ENCODE results near the gene MYRIP.

GRCh38 chr3:40044487-40044886 is 235.1 kb downstream of the MYRIP start:
- no peak for TF ChIP-seq CTCF (IDR thresholded peaks at IDR 0.05; ENCODE audit: low read depth, low read length)
- TF ChIP-seq POLR2A (IDR thresholded peaks at IDR 0.05; ENCODE audit: extremely low read depth, insufficient read length), result no peak
- no peak for TF ChIP-seq MAX (IDR thresholded peaks at IDR 0.05; ENCODE audit: low read depth, low read length)
- no peak for TF ChIP-seq MYC (IDR thresholded peaks at IDR 0.05; ENCODE audit: low read depth, low read length)
